VCaP (cell line): Measurements from ENCODE around the gene RNPEP.
"Not testable (repeated sequence)": the region's sequence is repeated elsewhere in the genome, so short reads cannot be mapped to it uniquely, and the experiment has no call there.

ENCODE experiments used
- H3K27ac ChIP-seq: fragments of 450-650 bp; 2 replicates; pipeline ENCODE4 v1.5.1; 2017
- TF ChIP-seq, protein P1 (sequence below): fragments of 450-650 bp; conservative IDR thresholded peaks from 2 replicates; pipeline ENCODE4 v1.5.1; 2017; ENCODE audit warnings: mild to moderate bottlenecking, moderate library complexity

Gene RNPEP

DNA sequence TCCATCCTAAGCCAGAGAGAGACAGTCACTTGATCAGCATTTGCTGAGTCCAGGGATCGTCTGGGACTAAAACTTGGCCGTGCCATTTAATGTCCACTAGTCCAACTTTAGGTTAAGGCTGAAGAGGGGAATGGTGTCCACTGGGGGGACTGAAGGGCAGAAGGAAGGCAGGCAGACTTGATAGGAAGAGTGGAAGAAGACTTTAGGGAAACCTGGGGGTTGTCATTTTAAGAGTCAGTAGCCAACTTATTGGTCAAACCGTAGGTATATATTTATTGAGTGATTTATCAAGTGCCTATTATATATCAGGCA lies 34.8 kb upstream of the RNPEP start:
- TF ChIP-seq, protein P1, sequence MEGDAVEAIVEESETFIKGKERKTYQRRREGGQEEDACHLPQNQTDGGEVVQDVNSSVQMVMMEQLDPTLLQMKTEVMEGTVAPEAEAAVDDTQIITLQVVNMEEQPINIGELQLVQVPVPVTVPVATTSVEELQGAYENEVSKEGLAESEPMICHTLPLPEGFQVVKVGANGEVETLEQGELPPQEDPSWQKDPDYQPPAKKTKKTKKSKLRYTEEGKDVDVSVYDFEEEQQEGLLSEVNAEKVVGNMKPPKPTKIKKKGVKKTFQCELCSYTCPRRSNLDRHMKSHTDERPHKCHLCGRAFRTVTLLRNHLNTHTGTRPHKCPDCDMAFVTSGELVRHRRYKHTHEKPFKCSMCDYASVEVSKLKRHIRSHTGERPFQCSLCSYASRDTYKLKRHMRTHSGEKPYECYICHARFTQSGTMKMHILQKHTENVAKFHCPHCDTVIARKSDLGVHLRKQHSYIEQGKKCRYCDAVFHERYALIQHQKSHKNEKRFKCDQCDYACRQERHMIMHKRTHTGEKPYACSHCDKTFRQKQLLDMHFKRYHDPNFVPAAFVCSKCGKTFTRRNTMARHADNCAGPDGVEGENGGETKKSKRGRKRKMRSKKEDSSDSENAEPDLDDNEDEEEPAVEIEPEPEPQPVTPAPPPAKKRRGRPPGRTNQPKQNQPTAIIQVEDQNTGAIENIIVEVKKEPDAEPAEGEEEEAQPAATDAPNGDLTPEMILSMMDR = no peak
- H3K27ac ChIP-seq = no peak overlapping the region

- H3K27ac ChIP-seq = no peak overlapping the region
- TF ChIP-seq, protein P1 = no peak
Measured at GRCh38 chr1:201949491-201949890, 33.0 kb upstream of the RNPEP start.

DNA sequence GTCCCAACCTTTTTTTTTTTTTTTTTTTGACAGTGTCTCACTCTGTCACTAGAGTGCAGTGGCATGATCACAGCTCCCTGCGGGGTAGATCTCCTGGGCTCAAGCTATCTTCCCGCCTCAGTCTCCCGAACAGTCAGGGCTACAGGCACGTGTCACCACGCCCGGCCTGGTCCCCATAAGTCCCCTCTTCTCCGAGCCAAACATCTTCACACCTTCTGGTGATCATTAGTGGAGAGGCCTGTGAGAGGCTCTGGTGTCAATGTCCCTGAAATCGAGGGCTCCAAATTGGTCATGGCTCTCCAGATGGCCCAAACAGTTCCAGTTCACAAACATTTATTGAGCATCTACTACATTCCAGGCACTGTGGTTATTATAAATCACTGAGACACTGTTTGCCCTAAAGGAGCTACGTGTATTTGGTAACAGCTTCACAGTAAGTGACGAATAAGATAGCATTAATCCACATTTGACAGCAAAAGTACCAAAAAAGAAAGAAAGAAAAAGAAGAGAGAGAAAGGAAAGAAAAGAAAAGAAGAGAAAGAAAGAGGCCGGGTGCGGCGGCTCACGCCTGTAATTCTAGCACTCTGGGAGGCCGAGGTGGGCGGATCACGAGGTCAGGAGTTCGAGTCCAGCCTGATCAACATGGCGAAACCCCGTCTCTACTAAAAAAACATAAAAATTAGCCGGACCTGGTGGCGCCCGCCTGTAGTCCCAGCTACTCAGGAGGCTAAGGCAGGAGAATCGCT lies 28.0 kb upstream of the RNPEP start:
- TF ChIP-seq, protein P1 = no peak
- H3K27ac ChIP-seq = peak overlapping the region; percentile 85

DNA sequence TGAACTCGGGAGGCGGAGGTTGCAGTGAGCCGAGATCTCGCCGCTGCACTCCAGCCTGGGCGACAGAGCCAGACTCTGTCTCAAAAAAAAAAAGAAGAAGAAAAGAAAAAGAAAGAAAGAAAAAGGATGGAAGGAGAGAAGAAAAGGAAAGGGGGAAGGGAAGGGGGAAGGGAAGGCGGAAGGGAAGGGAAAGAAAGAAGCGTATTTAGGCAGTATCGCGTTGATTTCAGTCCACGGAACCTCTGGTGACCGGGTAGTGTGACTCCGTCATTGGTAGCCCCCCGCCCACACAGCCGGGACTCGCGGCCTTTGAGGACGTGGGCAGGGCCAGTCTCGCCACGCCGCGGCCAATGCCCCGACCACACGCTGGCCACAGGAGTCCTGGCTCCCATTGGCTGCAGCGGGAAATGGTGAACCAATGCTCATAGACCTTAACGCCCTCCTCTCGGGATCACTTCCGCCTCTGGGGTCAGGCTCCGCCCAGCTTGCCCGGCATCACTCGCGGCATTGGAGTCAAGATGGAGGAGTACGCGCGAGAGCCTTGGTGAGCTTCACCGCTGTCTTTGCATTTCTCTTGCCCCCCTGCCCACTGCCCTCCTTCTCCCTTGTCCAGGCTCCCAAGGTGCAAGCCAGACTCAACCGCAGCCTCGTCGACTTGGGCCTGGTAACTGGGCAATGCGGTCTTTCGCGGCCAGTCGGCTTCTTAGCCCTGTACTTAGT lies 27.3 kb upstream of the RNPEP start, which contains the start of gene TIMM17A:
TSS of gene TIMM17A (plus strand) at position 495 of the 720 bp plus-strand sequence. CDS start at position 519, 24 bp downstream.
- peak within 1 kb of the TSS; percentile 85 for H3K27ac ChIP-seq
- TF ChIP-seq, protein P1 = no peak

DNA sequence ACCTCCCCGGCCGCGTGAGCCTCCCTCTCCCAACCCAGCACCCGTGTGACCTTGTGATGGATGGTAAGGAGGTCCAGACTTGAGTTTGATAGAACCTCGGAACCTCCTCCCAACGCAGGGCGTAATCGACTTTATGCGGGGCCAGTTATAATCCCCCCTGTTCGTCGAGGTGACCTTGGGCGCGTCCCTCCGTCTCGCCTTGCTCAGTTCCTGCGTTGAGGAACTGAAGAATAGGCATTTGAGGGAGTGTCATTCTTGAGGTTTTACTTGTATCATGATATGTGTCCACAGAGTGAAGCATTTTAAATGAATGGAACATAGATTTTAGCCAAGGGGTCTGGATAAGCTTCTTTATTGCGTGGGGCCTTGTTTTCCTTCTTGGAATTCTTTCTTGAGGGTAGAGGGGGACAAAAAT lies 26.7 kb upstream of the RNPEP start:
- TF ChIP-seq, protein P1 = no peak
- H3K27ac ChIP-seq = peak overlapping the region; percentile 85

DNA sequence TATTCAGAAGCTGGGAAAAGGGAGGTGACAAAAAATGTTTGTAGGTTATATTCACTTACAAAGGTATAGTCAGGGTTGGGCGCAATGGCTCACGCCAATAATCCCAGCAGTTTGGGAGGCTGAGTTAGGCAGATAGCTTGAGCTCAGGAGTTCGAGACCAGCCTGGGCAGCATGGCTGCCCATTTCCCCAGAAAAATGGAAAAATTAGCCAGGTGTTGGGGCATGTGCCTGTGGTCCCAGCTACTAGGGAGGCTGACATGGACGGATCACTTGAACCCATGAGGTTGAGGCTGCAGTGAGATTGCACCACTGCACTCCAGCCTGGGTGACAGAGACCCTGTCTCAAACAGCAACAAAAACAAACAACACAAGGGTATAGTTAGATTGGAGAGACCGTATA lies 24.1 kb upstream of the RNPEP start:
- TF ChIP-seq, protein P1 = no peak
- no peak overlapping the region for H3K27ac ChIP-seq

DNA sequence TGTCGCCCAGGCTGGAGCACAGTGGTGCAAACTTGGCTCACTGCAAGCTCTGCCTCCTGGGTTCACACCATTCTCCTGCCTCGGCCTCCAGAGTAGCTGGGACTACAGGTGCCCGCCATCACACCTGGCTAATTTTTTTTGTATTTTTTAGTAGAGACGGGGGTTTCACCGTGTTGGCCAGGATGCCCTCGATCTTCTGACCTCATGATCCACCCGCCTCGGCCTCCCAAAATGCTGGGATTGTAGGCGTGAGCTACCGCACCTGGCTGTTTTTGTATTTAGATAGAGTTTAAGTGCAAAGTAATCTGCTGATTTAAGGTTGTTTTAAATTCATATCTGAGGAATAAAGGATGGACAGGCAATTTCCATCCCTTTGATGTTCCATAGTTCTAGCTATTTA lies 20.1 kb upstream of the RNPEP start:
- H3K27ac ChIP-seq = not testable (repeated sequence)

GRCh38 chr1:201964261-201964660 lies 18.2 kb upstream of the RNPEP start:
- TF ChIP-seq, protein P1 = no peak
- no peak overlapping the region for H3K27ac ChIP-seq
